T-cell (primary cell): ENCODE measurements around the gene LTC4S. TPM values are rescaled to one million over a fixed set of nuclear protein-coding genes. Genes with fewer than 3 reads are reported as not detected.
"Not testable (repeated sequence)": the region's sequence is repeated elsewhere in the genome, so short reads cannot be mapped to it uniquely, and the experiment has no call there.

Experiments used
- ATAC-seq, 4 experiments: fragments of 200-7000 bp in 3 of 4; fragments of 150-1000 bp in 1 of 4; cut with Tn5 transposase; replicated peaks in 1 of 4; 1 replicate in 3 of 4; 2 replicates in 1 of 4; pipeline ENCODE4 v1.10.0; 2021; ENCODE audit warnings: moderate library complexity in 3 of 4, mild to moderate bottlenecking in 2 of 4, moderate number of reproducible peaks in 1 of 4
- CTCF ChIA-PET, 2 donors: fragments of 300-600 bp; sonication (Branson Sonifier 250); formaldehyde crosslinking; loops; one replicate each; lab custom pipeline; 2022; ENCODE audit warnings: antibody characterized with exemption in 2 of 2; lab: Charles Lee
- POLR2A ChIA-PET, 2 donors: fragments of 300-600 bp; sonication (Branson Sonifier 250); formaldehyde crosslinking; loops; one replicate each; lab custom pipeline; 2022; ENCODE audit warnings: antibody characterized with exemption in 2 of 2; lab: Charles Lee
- DNase-seq, 35 experiments: peaks; one replicate each; pipeline versions ENCODE4 v3.0.0 to v3.0.0-alpha.2; 2013 to 2023
- H3K27ac ChIP-seq: one replicate; pipeline ENCODE4 v1.5.1; 2013; ENCODE audit warnings: low read length
- H3K27me3 ChIP-seq, 2 experiments: replicated peaks in 1 of 2; 1 replicate in 1 of 2; 2 replicates in 1 of 2; pipeline versions ENCODE4 v1.6.1 to v1.7.0; 2013; ENCODE audit warnings: low read length in 1 of 2, mixed read lengths in 1 of 2; ENCODE audit not compliant: control insufficient read depth in 2 of 2, insufficient read depth in 2 of 2; ENCODE audit errors: extremely low read depth in 1 of 2
- H3K36me3 ChIP-seq, 2 donors: 1 replicate in 1 of 2; 2 replicates in 1 of 2; pipeline versions ENCODE4 v1.6.1 to v1.7.0; 2013; ENCODE audit warnings: low read length in 1 of 2; ENCODE audit not compliant: control insufficient read depth in 2 of 2, insufficient read depth in 1 of 2; ENCODE audit errors: extremely low read depth in 1 of 2
- H3K4me1 ChIP-seq, 2 experiments: 1 replicate in 1 of 2; 2 replicates in 1 of 2; pipeline versions ENCODE4 v1.6.1 to v1.7.0; 2013; ENCODE audit warnings: low read length in 2 of 2, mixed read lengths in 1 of 2; ENCODE audit not compliant: insufficient read depth in 2 of 2, control insufficient read depth in 1 of 2; ENCODE audit errors: extremely low read depth in 1 of 2
- H3K4me3 ChIP-seq, 2 donors: 1 replicate in 1 of 2; 2 replicates in 1 of 2; pipeline versions ENCODE4 v1.5.1 to v1.7.0; 2013; ENCODE audit warnings: mild to moderate bottlenecking in 2 of 2, low read length in 1 of 2, moderate library complexity in 1 of 2; ENCODE audit not compliant: control insufficient read depth in 1 of 2; ENCODE audit errors: extremely low read depth in 1 of 2
- H3K9me3 ChIP-seq: 2 replicates; pipeline ENCODE4 v1.7.0; 2013
- H3K27ac Mint-ChIP-seq, 2 donors: one replicate each; pipeline ENCODE4 v1.8.0; 2020 to 2021; ENCODE audit warnings: mild to moderate bottlenecking in 2 of 2, mixed read lengths in 2 of 2
- H3K27me3 Mint-ChIP-seq, 2 donors: one replicate each; pipeline ENCODE4 v1.8.0; 2021 to 2022; ENCODE audit warnings: mixed read lengths in 2 of 2
- H3K36me3 Mint-ChIP-seq: one replicate; pipeline ENCODE4 v1.8.0; 2021; ENCODE audit warnings: mixed read lengths
- H3K4me1 Mint-ChIP-seq, 3 donors: one replicate each; pipeline ENCODE4 v1.8.0; 2020 to 2022; ENCODE audit warnings: mixed read lengths in 3 of 3, mild to moderate bottlenecking in 1 of 3
- H3K4me3 Mint-ChIP-seq, 3 donors: one replicate each; pipeline ENCODE4 v1.8.0; 2020 to 2022; ENCODE audit warnings: mild to moderate bottlenecking in 3 of 3, mixed read lengths in 3 of 3, moderate library complexity in 3 of 3
- H3K9me3 Mint-ChIP-seq, 3 donors: one replicate each; pipeline ENCODE4 v1.8.0; 2020 to 2022; ENCODE audit warnings: mixed read lengths in 3 of 3
- WGBS: methylation state at CpG from one replicate; pipeline ENCODE4 v1.1.5; 2013; ENCODE audit warnings: missing lambda C conversion rate; ENCODE audit not compliant: insufficient coverage; 5-methylcytosine and 5-hydroxymethylcytosine counted together
- total RNA-seq, 35 experiments: library from RNA in 6 of 35; stranded (reverse) in 6 of 35; fragments of 120-200 nt in 1 of 35; gene quantifications; one replicate each; pipeline versions ENCODE4 v1.2.1 to v1.2.4 and lab custom pipeline; 2013 to 2026

LTC4S gene, protein sequence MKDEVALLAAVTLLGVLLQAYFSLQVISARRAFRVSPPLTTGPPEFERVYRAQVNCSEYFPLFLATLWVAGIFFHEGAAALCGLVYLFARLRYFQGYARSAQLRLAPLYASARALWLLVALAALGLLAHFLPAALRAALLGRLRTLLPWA
- total RNA-seq (10 to 100 TPM in 1 of 5 donors, 1 to 10 TPM in 4; 3.6 to 12.6 (median 8.1) TPM), total RNA-seq (lab: John Stamatoyannopoulos, UW) (0.16 to 6.4 (median 1.5) reads per million in 29 experiments)
- 2.7 TPM for total RNA-seq (2013)

- Mint-ChIP-seq H3K9me3 (no peaks in the 10 kb centered on the region), H3K36me3 (no peaks in the 10 kb centered on the region), H3K27me3 (no peaks in the 10 kb centered on the region), H3K27ac (peak within 1 kb of the TSS; percentile 81 to 86), H3K4me1 (peaks cover 26 to 33% (median 29%) of the 10 kb centered on the region in 3 donors), H3K4me3 (peak within 1 kb of the TSS; percentile 46 to 66 (median 65))
- WGBS, result 21% methylated on average over 15 of the region's 19 CpGs
- Histone ChIP-seq H3K4me1 (peaks cover 18 to 34% of the 10 kb centered on the region in 2 experiments), H3K4me3 (peak within 1 kb of the TSS in 1 of 2 donors; percentile 22), H3K27ac (peak within 1 kb of the TSS; percentile 48), H3K27me3 (no peaks in the 10 kb centered on the region), H3K36me3 (peaks cover 4 to 7% of the 10 kb centered on the region in 2 donors), H3K9me3 (no peaks in the 10 kb centered on the region)
- DNase-seq (peak in 33 of 35 experiments; percentile 35 to 74 (median 61)), ATAC-seq (peak; percentile 55 to 69 (median 58))
- POLR2A ChIA-PET, result no interaction called here
- CTCF ChIA-PET, result interaction anchor here (0.6 to 1.4 kb wide), 3 partner anchors 31 to 163 kb away, joined by 3 to 5 read pairs (median 4); no protein-coding TSS in a partner anchor
Observed at GRCh38 chr5:179793468-179794139, at the start of gene LTC4S. TSS of gene LTC4S (plus strand) at chr5:179793986. CDS start at chr5:179794081, 95 bp downstream.

GRCh38 chr5:179744106-179744505 lies 49.7 kb upstream of the LTC4S start:
- ChIA-PET CTCF (interaction anchor here in 1 of 2 donors (0.7 kb wide), 1 partner anchor 40 kb away, joined by 3 read pairs; no protein-coding TSS in a partner anchor), POLR2A (interaction anchor here in 1 of 2 donors (0.5 kb wide), 1 partner anchor 10 kb away, joined by 3 read pairs; no protein-coding TSS in a partner anchor)
- H3K27ac Mint-ChIP-seq, H3K9me3 Mint-ChIP-seq, H3K27me3 Mint-ChIP-seq, H3K9me3 ChIP-seq, DNase-seq, ATAC-seq, H3K36me3 ChIP-seq, H3K27ac ChIP-seq, H3K27me3 ChIP-seq, H3K4me3 Mint-ChIP-seq, H3K4me3 ChIP-seq: not testable (repeated sequence)
- no CpG with 5 or more reads among the region's 7 CpGs for WGBS
- Mint-ChIP-seq H3K4me1 (peaks cover 40 to 42% (median 41%) of the 10 kb centered on the region in 3 donors), H3K36me3 (peaks cover 20% of the 10 kb centered on the region)
- H3K4me1 ChIP-seq, result peaks cover 0 to 30% of the 10 kb centered on the region in 2 experiments

- Histone ChIP-seq H3K4me1 (peaks cover 0 to 14% of the 10 kb centered on the region in 2 experiments), H3K36me3 (peaks cover 0 to 3% of the 10 kb centered on the region in 2 donors), H3K4me3 (no peak overlapping the region), H3K27ac (no peak overlapping the region), H3K9me3 (no peaks in the 10 kb centered on the region), H3K27me3 (no peaks in the 10 kb centered on the region)
- H3K4me3 Mint-ChIP-seq, result no peak overlapping the region
- H3K4me1 Mint-ChIP-seq, result peaks cover 37 to 39% (median 38%) of the 10 kb centered on the region in 3 donors
- H3K27me3 Mint-ChIP-seq, result no peaks in the 10 kb centered on the region
- H3K27ac Mint-ChIP-seq, result peak overlapping the region in 1 of 2 donors; percentile 12
- POLR2A ChIA-PET, result interaction anchor here in 1 of 2 donors (0.6 kb wide), 1 partner anchor 196 kb away, joined by 8 read pairs; the partner anchor contains the start of gene RUFY1
- no peaks in the 10 kb centered on the region for H3K9me3 Mint-ChIP-seq
- no peak for ATAC-seq
- peaks cover 15% of the 10 kb centered on the region for H3K36me3 Mint-ChIP-seq
- no peak for DNase-seq
- CTCF ChIA-PET, result no interaction called here
- WGBS, result 80% methylated on average over 1 of the region's 2 CpGs
Observed at GRCh38 chr5:179746872-179747271, 46.9 kb upstream of the LTC4S start.

DNA sequence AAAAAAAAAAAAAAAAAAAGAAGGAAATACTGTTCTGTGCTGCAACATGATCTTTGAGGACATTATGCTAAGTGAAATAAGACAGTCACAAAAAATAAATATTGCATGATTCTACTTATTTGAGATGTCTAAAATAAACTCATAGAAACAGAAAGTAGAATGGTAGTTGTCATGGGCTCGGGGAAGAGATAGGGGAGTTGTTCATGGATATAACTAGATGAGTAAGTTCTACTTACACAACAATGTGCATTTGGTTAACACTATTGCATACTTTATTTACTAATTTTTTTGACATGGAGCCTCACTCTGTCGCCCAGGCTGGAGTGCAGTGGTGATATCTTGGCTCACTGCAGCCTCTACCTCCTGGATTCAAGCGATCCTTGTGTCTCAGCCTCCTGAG lies 46.0 kb upstream of the LTC4S start:
- Histone ChIP-seq H3K27ac (no peak overlapping the region), H3K36me3 (peaks cover 0 to 3% of the 10 kb centered on the region in 2 donors), H3K4me1 (peaks cover 0 to 11% of the 10 kb centered on the region in 2 experiments), H3K4me3 (no peak overlapping the region), H3K27me3 (no peaks in the 10 kb centered on the region), H3K9me3 (no peaks in the 10 kb centered on the region)
- peaks cover 37 to 39% (median 39%) of the 10 kb centered on the region in 3 donors for H3K4me1 Mint-ChIP-seq
- H3K36me3 Mint-ChIP-seq, result peaks cover 15% of the 10 kb centered on the region
- WGBS, result 88% methylated on average over 2 of the region's 3 CpGs
- ChIA-PET CTCF (no interaction called here), POLR2A (interaction anchor here in 1 of 2 donors (0.6 kb wide), 1 partner anchor 197 kb away, joined by 8 read pairs; the partner anchor contains the start of gene RUFY1)
- DNase-seq, result no peak
- H3K9me3 Mint-ChIP-seq, result no peaks in the 10 kb centered on the region
- no peak for ATAC-seq
- no peaks in the 10 kb centered on the region for H3K27me3 Mint-ChIP-seq
- no peak overlapping the region for H3K4me3 Mint-ChIP-seq
- H3K27ac Mint-ChIP-seq, result no peak overlapping the region

DNA sequence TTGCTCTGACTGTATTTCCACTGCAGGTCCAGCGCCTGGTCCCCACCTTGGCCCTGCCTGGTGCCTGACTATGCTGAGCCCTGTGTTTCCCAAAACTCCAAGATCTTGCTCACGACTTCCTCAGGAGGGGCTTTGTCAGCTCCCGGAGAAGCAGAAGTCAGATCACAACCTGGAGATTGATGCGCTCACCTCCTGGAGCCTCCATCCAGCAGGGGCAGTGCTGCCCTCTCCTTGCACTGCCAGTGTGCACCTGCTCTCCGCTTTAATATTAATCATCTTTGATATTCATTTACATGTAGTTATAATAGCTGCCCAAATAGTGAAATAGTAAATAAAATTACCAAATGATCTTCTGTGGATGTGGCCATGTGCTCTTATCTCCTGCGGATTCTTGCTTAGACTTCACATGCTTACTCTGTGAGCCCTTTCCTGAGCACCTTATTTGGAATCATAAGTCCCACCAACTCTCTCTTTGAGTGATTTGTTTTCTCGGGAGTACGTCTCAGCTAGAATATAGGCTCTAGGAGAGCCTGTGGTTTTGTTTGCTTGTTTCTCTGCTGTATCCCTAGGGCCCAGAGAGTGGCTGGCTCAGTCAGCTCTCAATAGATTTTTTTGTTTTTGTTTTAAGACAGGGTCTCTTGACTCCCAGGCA lies 43.8 kb upstream of the LTC4S start:
- H3K4me3 ChIP-seq, result no peak overlapping the region
- H3K36me3 ChIP-seq, result peaks cover 0 to 7% of the 10 kb centered on the region in 2 donors
- ATAC-seq (no peak), DNase-seq (no peak)
- Mint-ChIP-seq H3K36me3 (peaks cover 19% of the 10 kb centered on the region), H3K27me3 (no peaks in the 10 kb centered on the region), H3K4me1 (peaks cover 55 to 60% (median 56%) of the 10 kb centered on the region in 3 donors), H3K27ac (no peak overlapping the region), H3K4me3 (no peak overlapping the region), H3K9me3 (no peaks in the 10 kb centered on the region)
- peaks cover 9 to 20% of the 10 kb centered on the region in 2 experiments for H3K4me1 ChIP-seq
- CTCF ChIA-PET, result no interaction called here
- H3K27ac ChIP-seq, result no peak overlapping the region
- POLR2A ChIA-PET, result no interaction called here
- WGBS, result 91% methylated on average over 3 of the region's 8 CpGs
- no peaks in the 10 kb centered on the region for H3K9me3 ChIP-seq
- H3K27me3 ChIP-seq, result no peaks in the 10 kb centered on the region

DNA sequence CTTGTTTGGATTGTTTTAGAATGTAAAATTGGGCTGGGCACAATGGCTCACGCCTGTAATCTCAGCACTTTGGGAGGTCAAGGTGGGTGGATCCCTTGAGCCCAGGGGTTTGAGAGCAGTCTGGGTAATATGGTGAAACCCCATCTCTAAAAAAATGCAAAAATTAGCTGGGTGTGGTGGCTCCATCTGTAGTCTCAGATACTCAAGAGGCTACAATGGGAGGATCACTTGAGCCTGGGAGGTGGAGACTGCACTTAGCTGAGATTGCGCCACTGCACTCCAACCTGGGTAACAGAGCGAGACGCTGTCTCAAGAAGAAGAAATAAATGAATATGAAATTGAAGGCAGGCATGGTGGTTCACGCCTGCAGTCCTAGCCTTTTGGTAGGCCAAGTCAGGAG lies 39.8 kb upstream of the LTC4S start:
- H3K36me3 ChIP-seq, result peaks cover 0 to 7% of the 10 kb centered on the region in 2 donors
- 100% methylated on average over 1 of the region's 5 CpGs for WGBS
- POLR2A ChIA-PET, result interaction anchor here in 1 of 2 donors (0.6 kb wide), 1 partner anchor 11 kb away, joined by 10 read pairs; no protein-coding TSS in a partner anchor
- Mint-ChIP-seq H3K4me1 (peaks cover 54 to 58% (median 58%) of the 10 kb centered on the region in 3 donors), H3K9me3 (no peaks in the 10 kb centered on the region), H3K27me3 (no peaks in the 10 kb centered on the region), H3K27ac (peak overlapping the region; percentile 47 to 68), H3K4me3 (peak overlapping the region in 1 of 3 donors; percentile 30), H3K36me3 (peaks cover 17% of the 10 kb centered on the region)
- no peak overlapping the region for H3K27ac ChIP-seq
- DNase-seq (no peak), ATAC-seq (no peak)
- peaks cover 12 to 22% of the 10 kb centered on the region in 2 experiments for H3K4me1 ChIP-seq
- no peak overlapping the region for H3K4me3 ChIP-seq
- H3K27me3 ChIP-seq, result no peaks in the 10 kb centered on the region
- CTCF ChIA-PET, result no interaction called here
- no peaks in the 10 kb centered on the region for H3K9me3 ChIP-seq
